Measurements from ENCODE around the gene RPS6KB1.
"Not testable (repeated sequence)": the region's sequence is repeated elsewhere in the genome, so short reads cannot be mapped to it uniquely, and the experiment has no call there.

The RPS6KB1 gene

GRCh38 chr17:59947310-59947709 lies 54.4 kb downstream of the RPS6KB1 start:
- DNase-seq = not testable (repeated sequence)

GRCh38 chr17:59950049-59950448 lies 57.1 kb downstream of the RPS6KB1 start:
- DNase-seq = no peak

DNA sequence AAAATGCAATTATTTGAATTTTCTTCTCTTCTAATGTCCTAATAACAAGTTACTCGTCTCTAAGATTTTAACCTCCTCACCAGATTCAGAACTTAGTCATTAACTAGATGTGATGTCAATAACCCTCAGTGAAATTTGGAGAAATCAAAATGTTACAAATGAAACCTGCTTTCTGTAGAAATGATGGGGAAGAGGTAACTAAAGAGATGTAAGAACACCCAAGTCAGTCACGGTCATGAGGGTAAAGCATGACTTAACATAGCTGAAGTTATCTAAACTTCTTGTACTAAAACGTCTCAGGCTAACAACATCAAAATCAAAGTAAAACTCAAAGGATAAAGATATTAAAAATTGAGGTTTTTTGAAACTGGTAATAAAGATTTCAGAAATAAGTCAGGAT lies 61.9 kb downstream of the RPS6KB1 start:
- DNase-seq = no peak

- DNase-seq = not testable (repeated sequence)
These were observed 66.7 kb downstream of the RPS6KB1 start for GRCh38 chr17:59959574-59959973.

DNA sequence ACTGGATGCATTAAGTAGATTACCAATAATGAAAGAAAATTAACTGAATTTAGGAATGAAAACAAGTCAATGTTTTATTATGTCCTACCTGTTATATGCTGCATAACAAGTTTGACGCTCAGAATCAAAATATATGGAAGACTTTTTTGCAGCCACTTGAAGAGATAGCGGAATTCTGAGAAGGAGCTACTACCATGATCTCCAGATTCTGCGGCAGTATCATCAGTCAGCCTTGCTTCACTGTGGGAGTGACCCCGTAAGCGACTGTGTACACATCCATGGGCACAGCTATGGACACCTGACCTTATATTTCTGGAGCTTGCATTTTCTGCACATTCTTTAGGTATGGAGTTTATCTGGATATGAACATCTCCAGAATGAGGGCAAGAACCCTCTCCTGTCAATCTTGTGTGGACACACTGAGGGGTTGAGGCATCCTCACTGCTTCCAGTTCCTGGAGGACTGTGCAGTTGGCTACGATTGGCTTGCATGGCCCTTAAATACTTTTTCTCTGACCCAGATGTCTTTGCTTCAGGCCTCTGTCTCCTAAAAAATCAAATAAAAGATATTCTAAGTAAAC lies 69.9 kb downstream of the RPS6KB1 start:
- no peak for DNase-seq

DNA sequence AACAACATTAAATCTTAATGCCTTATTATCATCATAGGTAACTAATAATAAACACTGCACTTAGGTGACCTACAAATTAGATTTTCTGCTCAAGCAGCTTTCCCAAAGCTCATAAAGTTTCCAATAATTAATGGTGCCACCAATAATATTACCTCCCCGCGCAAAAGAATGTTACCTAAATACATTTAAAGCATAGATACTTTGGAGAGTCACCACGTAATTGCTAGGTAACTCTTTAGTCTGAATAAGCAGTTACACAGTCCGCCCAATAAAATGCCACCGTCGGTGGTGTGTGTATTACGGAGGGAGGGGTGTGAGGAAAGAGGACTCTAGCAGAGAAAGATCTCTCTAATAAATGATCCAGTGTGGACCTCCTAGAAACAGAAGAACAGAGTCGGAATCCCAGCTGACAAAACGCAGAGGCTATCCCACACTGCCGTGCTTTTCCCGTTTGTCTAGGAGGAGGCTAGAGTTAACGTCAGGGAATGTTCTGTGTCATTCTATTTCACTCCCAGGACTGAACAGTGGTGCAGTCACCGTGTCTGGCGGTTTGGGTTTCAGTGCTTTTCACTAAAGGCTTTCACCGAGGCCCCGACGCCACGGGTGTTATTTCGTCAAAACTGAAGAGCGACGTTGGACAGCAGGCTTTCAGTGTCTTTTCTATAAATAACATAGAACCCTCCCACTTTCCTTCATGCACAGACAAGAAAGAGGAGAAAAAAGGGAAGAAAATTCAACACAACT lies 71.0 kb downstream of the RPS6KB1 start:
- peak; percentile 74 for DNase-seq

DNA sequence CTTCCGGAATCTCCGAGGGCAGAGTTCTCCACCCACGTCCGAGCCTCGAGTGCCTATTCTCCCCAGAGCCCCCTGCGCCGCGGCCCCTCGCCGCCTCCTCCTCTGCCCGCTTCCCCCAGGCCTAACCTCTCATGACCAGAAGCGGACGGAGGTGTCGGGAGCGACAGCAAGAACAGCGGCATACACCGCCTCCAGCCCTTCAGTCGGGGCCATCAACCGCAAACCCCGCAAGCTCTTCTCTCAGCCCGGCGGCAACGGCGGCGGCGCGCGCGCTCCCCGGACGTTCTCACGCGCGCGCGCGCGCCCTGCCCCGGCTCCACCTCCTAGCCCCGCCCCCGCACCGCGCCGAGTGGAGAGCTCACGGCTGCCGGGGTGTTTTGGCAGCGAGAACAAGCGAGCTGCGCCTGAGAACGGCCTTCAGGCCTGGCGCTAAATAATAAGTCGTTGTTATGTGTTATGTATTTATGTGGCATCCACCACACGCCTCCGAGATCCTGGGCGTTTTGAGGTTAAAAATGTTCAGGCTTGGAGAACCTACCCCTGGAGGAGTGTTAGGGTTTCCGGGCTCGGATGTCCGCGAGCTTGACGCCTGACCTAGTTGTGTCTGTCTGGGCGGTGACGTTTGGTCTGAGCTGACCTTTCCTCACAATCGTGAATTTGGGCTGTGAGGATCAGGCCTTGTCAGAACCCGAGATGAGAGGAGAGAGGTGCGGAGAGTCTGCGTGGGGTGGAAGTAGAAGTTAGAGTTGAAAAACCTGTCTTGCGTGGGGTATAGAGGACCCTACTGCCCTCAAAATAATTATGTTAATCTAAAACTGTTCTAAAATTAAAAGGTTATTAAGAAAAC lies 71.8 kb downstream of the RPS6KB1 start, which contains the start of gene RNFT1:
Gene RNFT1, minus strand, starts transcription at position 259 of the 847 bp plus-strand sequence. Its CDS starts 77 bp downstream, at position 182.
- DNase-seq = peak; percentile 94

DNA sequence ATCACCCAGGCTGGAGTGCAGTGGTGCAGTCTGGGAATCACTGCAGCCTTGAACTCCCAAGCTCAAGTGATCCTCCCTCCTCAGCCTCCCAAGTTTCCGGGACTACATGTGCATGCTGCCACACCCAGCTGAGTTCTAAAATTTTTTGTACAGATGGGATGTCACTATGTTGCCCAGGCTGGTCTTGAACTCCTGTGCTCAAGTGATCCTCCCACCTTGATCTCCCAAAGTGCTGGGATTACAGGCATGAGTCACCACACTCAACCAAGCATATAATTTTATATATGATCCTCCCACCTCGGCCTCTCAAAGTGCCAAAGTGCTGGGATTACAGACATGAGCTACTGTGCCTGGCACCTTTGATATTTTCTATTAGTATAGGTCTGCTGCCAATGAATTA lies 78.8 kb downstream of the RPS6KB1 start:
- not testable (repeated sequence) for DNase-seq

DNA sequence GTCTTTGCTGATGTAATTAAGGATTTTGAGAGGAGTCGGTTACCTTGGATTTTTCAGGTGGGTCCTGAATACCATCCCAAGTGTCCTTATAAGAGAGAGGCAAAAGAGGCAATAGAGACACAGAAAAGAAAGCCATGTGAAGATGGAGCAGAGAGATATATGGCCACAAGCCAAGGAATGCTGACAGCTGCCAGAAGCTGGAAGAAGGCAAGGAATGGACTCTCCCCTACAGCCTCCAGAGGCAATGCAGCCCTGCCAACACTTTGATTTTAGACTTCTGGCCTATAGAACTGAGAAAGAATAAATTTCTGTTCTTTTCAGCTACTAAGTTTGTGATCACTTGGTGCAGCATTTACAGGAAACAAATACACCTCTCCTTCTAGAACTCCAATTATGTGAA lies 79.9 kb downstream of the RPS6KB1 start:
- DNase-seq = no peak

GRCh38 chr17:59973483-59973882 lies 80.6 kb downstream of the RPS6KB1 start:
- not testable (repeated sequence) for DNase-seq

DNA sequence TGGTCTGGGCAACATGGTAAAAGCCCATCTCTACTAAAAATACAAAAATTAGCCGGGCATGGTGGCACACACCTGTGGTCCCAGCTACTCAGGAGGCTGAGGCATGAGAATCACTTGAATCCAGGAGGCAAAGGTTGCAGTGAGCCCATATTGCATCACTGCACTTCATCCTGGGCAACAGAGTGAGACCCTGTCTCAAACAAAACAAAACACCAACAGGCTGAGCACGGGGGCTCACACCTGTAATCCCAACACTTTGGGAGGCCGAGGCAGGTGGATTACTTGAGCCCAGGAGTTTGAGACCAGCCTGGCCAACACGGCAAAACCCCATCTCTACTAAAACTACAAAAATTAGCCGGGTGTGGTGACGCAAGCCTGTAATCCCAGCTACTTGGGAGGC lies 82.2 kb downstream of the RPS6KB1 start:
- not testable (repeated sequence) for DNase-seq

DNA sequence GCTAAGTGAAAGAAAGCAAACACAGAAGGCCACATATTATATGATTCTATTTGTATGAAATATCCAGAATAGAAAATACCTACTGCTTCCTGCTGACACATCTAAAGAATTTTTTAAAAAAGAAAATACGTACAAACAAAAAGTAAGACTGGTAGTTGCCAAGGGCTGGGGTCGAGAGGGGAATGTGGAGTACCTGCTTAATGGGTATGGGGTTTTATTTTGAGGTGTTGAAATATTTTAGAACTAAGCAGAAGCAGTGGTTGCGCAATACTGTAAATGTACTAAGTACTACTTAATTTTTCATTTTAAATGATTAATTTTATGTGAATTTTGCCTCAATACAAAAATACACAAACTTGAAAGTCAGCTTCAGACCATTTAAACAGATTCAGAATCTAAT lies 103.7 kb downstream of the RPS6KB1 start:
- DNase-seq = not testable (repeated sequence)

Data from islet precursor cell (in vitro differentiated cells).